Calu3 (cell line): ENCODE measurements around the gene LYPD4. TPM values are rescaled to one million over a fixed set of nuclear protein-coding genes. Genes with fewer than 3 reads are reported as not detected.

Experiments used
- BruUV-seq: library from RNA; stranded (reverse); fragments of 400-500 nt; replicated peaks from 2 replicates; lab custom pipeline; 2021; lab: Mats Ljungman, UMichigan
- CTCF ChIA-PET: fragments of 300-600 bp; sonication (Branson Sonifier 250); formaldehyde crosslinking; loops from one replicate; lab custom pipeline; 2022; ENCODE audit warnings: antibody characterized with exemption; lab: Charles Lee
- DNase-seq: peaks from one replicate; pipeline ENCODE4 v3.0.0; 2022
- H3K27ac Mint-ChIP-seq: one replicate; pipeline ENCODE4 v1.8.0; 2022; ENCODE audit warnings: mixed read lengths; ENCODE audit not compliant: unreplicated experiment
- H3K27me3 Mint-ChIP-seq: one replicate; pipeline ENCODE4 v1.8.0; 2022; ENCODE audit warnings: mixed read lengths; ENCODE audit not compliant: unreplicated experiment
- H3K36me3 Mint-ChIP-seq: one replicate; pipeline ENCODE4 v1.8.0; 2022; ENCODE audit warnings: mild to moderate bottlenecking, moderate library complexity, mixed read lengths; ENCODE audit not compliant: insufficient read depth, unreplicated experiment
- H3K4me1 Mint-ChIP-seq: one replicate; pipeline ENCODE4 v1.8.0; 2022; ENCODE audit warnings: mild to moderate bottlenecking, low read depth, mixed read lengths; ENCODE audit not compliant: unreplicated experiment
- H3K4me3 Mint-ChIP-seq: one replicate; pipeline ENCODE4 v1.8.0; 2022; ENCODE audit warnings: mild to moderate bottlenecking, low read depth, moderate library complexity, mixed read lengths; ENCODE audit not compliant: unreplicated experiment
- H3K9me3 Mint-ChIP-seq: one replicate; pipeline ENCODE4 v1.8.0; 2022; ENCODE audit warnings: low read depth, mixed read lengths; ENCODE audit not compliant: unreplicated experiment
- intact Hi-C: fragments of 100-400 bp; cut with micrococcal nuclease; formaldehyde crosslinking; loops from one replicate; pipeline ENCODE4 v1.10.0; 2022; ENCODE audit not compliant: unreplicated experiment
- total RNA-seq: library from RNA; stranded (reverse); gene quantifications from 2 replicates; pipeline ENCODE4 v1.2.3, GENCODE V29; 2022
- TF ChIP-seq, protein P1 (sequence below): fragments of 200-600 bp; IDR thresholded peaks from one replicate; pipeline ENCODE4 v1.8.0; 2022; ENCODE audit warnings: antibody characterized with exemption; ENCODE audit not compliant: unreplicated experiment

Gene LYPD4
- total RNA-seq, 1 experiment from 2014 or later = not detected

DNA sequence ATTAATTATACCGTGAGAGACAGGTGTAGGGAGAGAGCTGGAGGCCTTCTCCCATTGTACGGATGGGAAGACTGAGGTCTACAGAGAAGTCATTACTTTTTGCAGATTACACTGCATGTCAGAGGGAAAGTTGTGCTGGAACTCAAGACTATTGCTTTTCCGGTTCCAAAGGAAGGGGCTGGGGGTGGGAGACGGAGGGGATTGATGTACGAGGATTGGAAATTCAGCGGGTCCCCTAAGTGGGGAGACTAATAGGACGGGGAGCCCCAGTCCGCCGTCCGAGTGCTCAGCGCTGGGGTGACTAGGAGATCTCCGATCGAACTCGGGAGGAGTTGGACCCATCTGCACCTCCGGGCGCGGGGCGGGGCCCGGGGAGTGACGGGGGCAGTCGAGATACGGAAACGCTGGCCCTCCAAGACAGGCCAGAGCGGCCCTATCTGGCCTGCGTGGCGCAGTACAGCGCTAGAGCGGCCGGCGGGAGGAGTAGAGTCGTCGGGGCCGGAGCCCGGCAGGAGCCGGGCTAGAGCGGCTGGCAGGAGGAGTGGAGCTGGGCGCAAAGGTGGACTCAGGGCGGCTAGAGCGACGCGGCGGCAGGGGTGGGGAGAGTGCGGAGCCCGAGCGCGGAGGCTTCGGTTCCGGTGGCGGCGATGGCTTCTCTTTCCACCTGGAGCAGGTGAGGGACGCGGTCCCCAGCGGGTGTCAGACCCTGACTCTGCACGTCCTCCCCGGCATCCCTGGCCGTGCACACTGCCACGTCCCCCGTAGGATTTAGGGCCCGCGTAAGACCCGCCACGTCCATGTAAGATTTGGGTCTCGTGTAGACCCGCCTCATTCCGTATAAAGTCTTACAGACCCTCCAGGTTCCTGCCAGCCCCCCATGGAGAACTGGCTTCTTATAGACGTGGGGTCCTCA is 39.6 kb upstream of the LYPD4 start:
- BruUV-seq = TSS peak; percentile 26
- H3K27me3 Mint-ChIP-seq = peaks cover 16% of the 10 kb centered on the region
- TF ChIP-seq, protein P1, sequence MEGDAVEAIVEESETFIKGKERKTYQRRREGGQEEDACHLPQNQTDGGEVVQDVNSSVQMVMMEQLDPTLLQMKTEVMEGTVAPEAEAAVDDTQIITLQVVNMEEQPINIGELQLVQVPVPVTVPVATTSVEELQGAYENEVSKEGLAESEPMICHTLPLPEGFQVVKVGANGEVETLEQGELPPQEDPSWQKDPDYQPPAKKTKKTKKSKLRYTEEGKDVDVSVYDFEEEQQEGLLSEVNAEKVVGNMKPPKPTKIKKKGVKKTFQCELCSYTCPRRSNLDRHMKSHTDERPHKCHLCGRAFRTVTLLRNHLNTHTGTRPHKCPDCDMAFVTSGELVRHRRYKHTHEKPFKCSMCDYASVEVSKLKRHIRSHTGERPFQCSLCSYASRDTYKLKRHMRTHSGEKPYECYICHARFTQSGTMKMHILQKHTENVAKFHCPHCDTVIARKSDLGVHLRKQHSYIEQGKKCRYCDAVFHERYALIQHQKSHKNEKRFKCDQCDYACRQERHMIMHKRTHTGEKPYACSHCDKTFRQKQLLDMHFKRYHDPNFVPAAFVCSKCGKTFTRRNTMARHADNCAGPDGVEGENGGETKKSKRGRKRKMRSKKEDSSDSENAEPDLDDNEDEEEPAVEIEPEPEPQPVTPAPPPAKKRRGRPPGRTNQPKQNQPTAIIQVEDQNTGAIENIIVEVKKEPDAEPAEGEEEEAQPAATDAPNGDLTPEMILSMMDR = no peak
- H3K9me3 Mint-ChIP-seq = no peaks in the 10 kb centered on the region
- H3K27ac Mint-ChIP-seq = peak overlapping the region; percentile 73
- CTCF ChIA-PET = interaction anchor here (0.6 to 2.8 kb wide), 7 partner anchors 11 to 258 kb away, joined by 3 to 12 read pairs (median 4); partner anchors contain the start of gene ZNF574
- peak; percentile 98 for DNase-seq
- intact Hi-C loops = no loop called here
- peak overlapping the region; percentile 73 for H3K4me3 Mint-ChIP-seq
- peaks cover 50% of the 10 kb centered on the region for H3K36me3 Mint-ChIP-seq
- H3K4me1 Mint-ChIP-seq = peaks cover 53% of the 10 kb centered on the region

DNA sequence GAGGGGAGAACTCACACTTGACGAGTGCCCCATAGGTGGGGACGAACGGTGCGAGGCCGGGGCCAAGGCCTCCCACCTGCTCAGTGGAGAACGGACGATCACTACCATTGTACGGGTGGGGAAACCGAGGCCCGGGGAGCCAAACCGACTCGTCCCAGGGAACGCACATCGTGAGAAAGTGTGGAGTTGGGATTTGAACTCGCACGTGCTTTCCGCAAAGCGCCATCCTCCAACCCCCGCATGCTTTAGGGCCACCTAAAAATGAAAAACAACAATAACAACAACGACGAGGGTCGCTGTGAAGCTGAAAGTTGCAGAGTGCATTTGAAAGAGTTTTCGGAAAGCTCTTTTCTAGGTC is 39.0 kb upstream of the LYPD4 start:
- BruUV-seq = no TSS peak
- Mint-ChIP-seq H3K27me3 (peaks cover 16% of the 10 kb centered on the region), H3K4me1 (peaks cover 47% of the 10 kb centered on the region), H3K4me3 (peak overlapping the region; percentile 73), H3K27ac (peak overlapping the region; percentile 73), H3K9me3 (no peaks in the 10 kb centered on the region), H3K36me3 (peaks cover 50% of the 10 kb centered on the region)
- intact Hi-C loops = no loop called here
- CTCF ChIA-PET = interaction anchor here (0.7 to 2.8 kb wide), 2 partner anchors 10 to 44 kb away, joined by 4 to 12 read pairs; no protein-coding TSS in a partner anchor
- no peak for DNase-seq
- TF ChIP-seq, protein P1 = no peak

- Mint-ChIP-seq H3K4me1 (peaks cover 41% of the 10 kb centered on the region), H3K36me3 (peaks cover 45% of the 10 kb centered on the region), H3K9me3 (no peaks in the 10 kb centered on the region), H3K27ac (peak within 1 kb of the TSS; percentile 73), H3K27me3 (peaks cover 16% of the 10 kb centered on the region), H3K4me3 (peak within 1 kb of the TSS; percentile 73)
- TF ChIP-seq, protein P1 = no peak
- BruUV-seq = no TSS peak
- intact Hi-C loops = no loop called here
- DNase-seq = peak; percentile 56
- CTCF ChIA-PET = interaction anchor here (0.7 to 2.8 kb wide), 2 partner anchors 9 to 44 kb away, joined by 4 to 12 read pairs; no protein-coding TSS in a partner anchor
Observed at GRCh38 chr19:41882568-41883462, 38.3 kb upstream of the LYPD4 start, which contains the start of gene ARHGEF1. ARHGEF1 (plus strand) TSS chr19:41883184; CDS start chr19:41888083, 4,899 bp downstream.

DNA sequence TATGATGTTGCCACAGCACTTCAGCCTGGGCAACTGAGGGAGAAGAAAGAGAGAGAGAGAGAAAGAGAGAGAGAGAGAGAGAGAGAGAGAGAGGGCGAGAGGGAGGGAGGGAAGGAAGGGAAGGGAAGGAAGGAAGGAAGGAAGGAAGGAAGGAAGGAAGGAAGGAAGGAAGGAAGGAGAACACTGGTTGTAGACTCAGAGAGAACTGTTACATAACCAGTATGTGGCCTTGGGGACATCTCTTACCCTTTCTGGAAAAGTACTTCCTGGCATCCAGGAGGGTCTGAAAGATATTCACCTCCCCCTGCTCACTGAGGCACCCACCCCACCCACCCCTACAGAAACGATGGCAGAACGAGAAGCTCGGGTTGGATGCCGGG is 35.8 kb upstream of the LYPD4 start:
- peaks cover 16% of the 10 kb centered on the region for H3K27me3 Mint-ChIP-seq
- peaks cover 32% of the 10 kb centered on the region for H3K36me3 Mint-ChIP-seq
- no peak for DNase-seq
- H3K4me3 Mint-ChIP-seq = no peak overlapping the region
- no peak overlapping the region for H3K27ac Mint-ChIP-seq
- CTCF ChIA-PET = no interaction called here
- BruUV-seq = no TSS peak
- H3K4me1 Mint-ChIP-seq = peaks cover 17% of the 10 kb centered on the region
- TF ChIP-seq, protein P1 = no peak
- intact Hi-C loops = no loop called here
- no peaks in the 10 kb centered on the region for H3K9me3 Mint-ChIP-seq
